ENCODE measurements around the gene HSPBP1. TPM values are rescaled to one million over a fixed set of nuclear protein-coding genes. Genes with fewer than 3 reads are reported as not detected.

HSPBP1 gene
- total and polyA plus RNA-seq, 2 donors from 2014 or later, result 37.6 to 55.9 TPM

GRCh38 chr19:55287361-55288079, 7.6 kb upstream of the HSPBP1 start:
- Histone ChIP-seq H3K9me3 (ENCODE audit: control insufficient read depth in 2 of 3, insufficient read depth in 1 of 3, low read length in 3 of 3) (no peaks in the 10 kb centered on the region), H3K4me3 (ENCODE audit: low read length in 3 of 3) (no peak overlapping the region), H3K4me1 (ENCODE audit: control insufficient read depth in 2 of 3, insufficient read depth in 2 of 3, low read depth in 1 of 3, low read length in 3 of 3) (no peaks in the 10 kb centered on the region), H3K27ac (ENCODE audit: low read depth in 2 of 2, low read length in 2 of 2) (no peak overlapping the region), H3K27me3 (ENCODE audit: control insufficient read depth, insufficient read depth, low read length) (no peaks in the 10 kb centered on the region), H3K36me3 (ENCODE audit: control insufficient read depth in 2 of 3, insufficient read depth in 3 of 3, low read length in 3 of 3) (no peaks in the 10 kb centered on the region), H3K9ac (ENCODE audit: low read length in 3 of 3) (no peak overlapping the region)
- intact Hi-C loops (cut with DNase I), result no loop called here
- TF ChIP-seq, protein P1, sequence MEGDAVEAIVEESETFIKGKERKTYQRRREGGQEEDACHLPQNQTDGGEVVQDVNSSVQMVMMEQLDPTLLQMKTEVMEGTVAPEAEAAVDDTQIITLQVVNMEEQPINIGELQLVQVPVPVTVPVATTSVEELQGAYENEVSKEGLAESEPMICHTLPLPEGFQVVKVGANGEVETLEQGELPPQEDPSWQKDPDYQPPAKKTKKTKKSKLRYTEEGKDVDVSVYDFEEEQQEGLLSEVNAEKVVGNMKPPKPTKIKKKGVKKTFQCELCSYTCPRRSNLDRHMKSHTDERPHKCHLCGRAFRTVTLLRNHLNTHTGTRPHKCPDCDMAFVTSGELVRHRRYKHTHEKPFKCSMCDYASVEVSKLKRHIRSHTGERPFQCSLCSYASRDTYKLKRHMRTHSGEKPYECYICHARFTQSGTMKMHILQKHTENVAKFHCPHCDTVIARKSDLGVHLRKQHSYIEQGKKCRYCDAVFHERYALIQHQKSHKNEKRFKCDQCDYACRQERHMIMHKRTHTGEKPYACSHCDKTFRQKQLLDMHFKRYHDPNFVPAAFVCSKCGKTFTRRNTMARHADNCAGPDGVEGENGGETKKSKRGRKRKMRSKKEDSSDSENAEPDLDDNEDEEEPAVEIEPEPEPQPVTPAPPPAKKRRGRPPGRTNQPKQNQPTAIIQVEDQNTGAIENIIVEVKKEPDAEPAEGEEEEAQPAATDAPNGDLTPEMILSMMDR (IDR thresholded peaks at IDR 0.05; ENCODE audit: borderline replicate concordance, extremely low read depth, insufficient read depth), result no peak
- no peak for FAIRE-seq
- DNase-seq, result peak in 1 of 5 donors; percentile 61

DNA sequence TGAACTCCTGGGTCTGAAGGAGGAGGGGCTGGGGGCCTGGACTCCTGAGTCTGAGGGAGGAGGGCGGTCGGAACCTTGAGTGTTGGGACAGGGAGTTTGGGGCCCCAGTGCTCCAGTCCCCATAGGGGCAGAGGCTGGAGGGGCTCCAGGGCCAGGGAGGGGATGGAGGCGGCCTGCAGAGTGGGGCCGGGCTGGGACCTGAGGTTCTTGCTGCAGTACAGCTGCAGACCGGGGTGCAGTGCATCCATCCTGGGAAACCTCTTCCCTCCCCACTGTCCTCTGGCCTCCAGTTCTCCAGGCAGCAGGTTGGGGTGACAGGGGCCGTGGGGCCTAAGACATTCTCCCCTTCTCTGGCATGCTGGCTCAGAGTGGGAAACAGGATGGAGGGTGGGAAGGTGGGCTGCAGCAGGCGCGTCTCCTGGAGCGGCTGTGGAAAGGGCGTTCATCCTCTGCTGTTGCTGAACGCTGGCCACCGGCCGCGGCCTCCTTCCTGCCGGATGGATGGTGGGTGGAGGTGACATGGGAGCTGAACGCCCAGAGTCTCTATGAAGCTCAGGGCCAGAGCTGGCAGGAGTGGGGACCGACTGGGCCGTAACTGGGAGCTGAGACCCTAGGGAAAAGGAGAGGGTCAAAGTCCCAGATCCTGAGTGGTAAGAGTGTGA, 5.5 kb upstream of the HSPBP1 start:
- Histone ChIP-seq H3K9me3 (ENCODE audit: control insufficient read depth in 2 of 3, insufficient read depth in 1 of 3, low read length in 3 of 3) (no peaks in the 10 kb centered on the region), H3K4me3 (ENCODE audit: low read length in 3 of 3) (no peak overlapping the region), H3K36me3 (ENCODE audit: control insufficient read depth in 2 of 3, insufficient read depth in 3 of 3, low read length in 3 of 3) (no peaks in the 10 kb centered on the region), H3K27me3 (ENCODE audit: control insufficient read depth, insufficient read depth, low read length) (no peaks in the 10 kb centered on the region), H3K4me1 (ENCODE audit: control insufficient read depth in 2 of 3, insufficient read depth in 2 of 3, low read depth in 1 of 3, low read length in 3 of 3) (no peaks in the 10 kb centered on the region), H3K27ac (ENCODE audit: low read depth in 2 of 2, low read length in 2 of 2) (no peak overlapping the region), H3K9ac (ENCODE audit: low read length in 3 of 3) (no peak overlapping the region)
- FAIRE-seq, result no peak
- TF ChIP-seq, protein P1 (IDR thresholded peaks at IDR 0.05; ENCODE audit: borderline replicate concordance, extremely low read depth, insufficient read depth), result no peak
- intact Hi-C loops (cut with DNase I), result no loop called here
- DNase-seq, result peak in 2 of 5 donors; percentile 20 to 70

- H3K4me3 ChIP-seq (ENCODE audit: low read length in 3 of 3), result no peak overlapping the region
- intact Hi-C loops (cut with DNase I), result no loop called here
- DNase-seq (peak in 4 of 5 donors; percentile 33 to 83 (median 60)), FAIRE-seq (no peak)
- H3K4me1 ChIP-seq (ENCODE audit: control insufficient read depth in 2 of 3, insufficient read depth in 2 of 3, low read depth in 1 of 3, low read length in 3 of 3), result peaks cover 0 to 1% (median 0%) of the 10 kb centered on the region in 3 donors
- no peak overlapping the region for H3K27ac ChIP-seq (ENCODE audit: low read depth in 2 of 2, low read length in 2 of 2)
- TF ChIP-seq, protein P1 (IDR thresholded peaks at IDR 0.05; ENCODE audit: borderline replicate concordance, extremely low read depth, insufficient read depth), result no peak
- no peaks in the 10 kb centered on the region for H3K9me3 ChIP-seq (ENCODE audit: control insufficient read depth in 2 of 3, insufficient read depth in 1 of 3, low read length in 3 of 3)
- H3K27me3 ChIP-seq (ENCODE audit: control insufficient read depth, insufficient read depth, low read length), result no peaks in the 10 kb centered on the region
- H3K9ac ChIP-seq (ENCODE audit: low read length in 3 of 3), result no peak overlapping the region
- H3K36me3 ChIP-seq (ENCODE audit: control insufficient read depth in 2 of 3, insufficient read depth in 3 of 3, low read length in 3 of 3), result no peaks in the 10 kb centered on the region
Observed at GRCh38 chr19:55284405-55285058, 4.6 kb upstream of the HSPBP1 start.
